Mammary epithelial cell (primary cell): ENCODE results near the gene NDUFS5.

Source experiments
- CTCF ChIP-seq, 2 donors: IDR thresholded peaks in 1 of 2; conservative IDR thresholded peaks in 1 of 2; 2 replicates each; pipeline ENCODE4 v1.5.1; 2011 to 2012; ENCODE audit warnings: inconsistent platforms in 2 of 2, low read length in 2 of 2, mild to moderate bottlenecking in 2 of 2, control low read depth in 1 of 2, low read depth in 1 of 2; ENCODE audit not compliant: insufficient read depth in 1 of 2; ENCODE audit errors: extremely low read depth in 1 of 2
- EZH2 ChIP-seq: IDR thresholded peaks from 2 replicates; pipeline ENCODE4 v1.6.1; 2012; ENCODE audit warnings: low read length, inconsistent platforms, borderline replicate concordance

DNA sequence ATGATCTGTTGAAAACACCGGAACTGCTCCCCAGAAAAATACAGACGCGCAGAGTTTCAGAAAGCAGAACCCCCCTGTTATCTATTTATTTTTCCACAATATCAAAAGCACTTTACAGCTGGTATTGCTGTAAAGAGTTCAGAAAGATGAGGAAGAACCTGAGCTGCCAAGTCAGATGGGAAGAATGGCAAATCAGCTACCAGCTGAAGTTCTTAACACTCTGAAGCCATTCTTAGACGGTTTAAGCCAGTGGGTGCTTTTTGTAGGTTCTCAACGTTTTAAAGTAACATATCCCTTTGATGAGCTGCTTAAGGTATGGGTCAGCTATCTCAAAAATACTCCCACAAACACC lies 35.8 kb upstream of the NDUFS5 start:
- TF ChIP-seq EZH2, result no peak
- TF ChIP-seq CTCF (conservative IDR thresholded peaks at IDR 0.05 in 1 of 2, IDR thresholded peaks at IDR 0.05 in 1 of 2; ENCODE audit: extremely low read depth in 1 of 2, insufficient read depth in 1 of 2, low read depth in 1 of 2, low read length in 2 of 2), result no peak
